ENCODE results near the gene ITPKB. TPM values are rescaled to one million over a fixed set of nuclear protein-coding genes. Genes with fewer than 3 reads are reported as not detected.

The ITPKB gene
- total and polyA plus RNA-seq, 2 experiments from 2014 or later, result 0.31 to 5.2 TPM

DNA sequence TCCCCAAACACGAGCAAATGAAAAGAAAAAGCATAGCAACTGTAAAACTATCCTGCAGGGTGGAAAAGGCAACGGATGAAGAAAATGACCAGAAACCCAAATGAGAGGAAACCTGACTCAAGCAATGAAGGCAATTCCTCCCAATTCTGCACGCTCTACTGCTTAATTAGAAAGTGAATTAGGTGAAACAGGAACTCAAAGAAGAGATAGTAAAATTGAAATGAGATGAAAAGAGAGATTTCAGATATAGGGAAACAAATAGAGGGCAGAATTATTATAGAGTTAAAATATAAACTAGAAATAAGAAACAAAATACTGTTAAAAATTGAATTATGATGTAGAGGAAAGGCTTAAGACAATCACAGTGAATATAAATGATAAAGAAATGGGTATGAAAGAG lies 27.5 kb upstream of the ITPKB start:
- Histone ChIP-seq H3K36me3 (ENCODE audit: insufficient read depth) (no peaks in the 10 kb centered on the region), H2AFZ (peak overlapping the region; percentile 72), H3K4me3 (no peak overlapping the region), H3K27ac (ENCODE audit: low read depth) (no peak overlapping the region), H3K9me2 (ENCODE audit: insufficient read depth) (peaks cover 9% of the 10 kb centered on the region; the same call in 1 of the 2 replicates), H4K20me1 (replicated peaks; ENCODE audit: insufficient read depth) (no peaks in the 10 kb centered on the region), H3F3A (replicated peaks; ENCODE audit: low read depth) (no peaks in the 10 kb centered on the region), H3K27me3 (ENCODE audit: insufficient read depth) (no peaks in the 10 kb centered on the region), H3K4me2 (no peak overlapping the region), H3K4me1 (ENCODE audit: insufficient read depth) (peaks cover 28% of the 10 kb centered on the region), H3K79me2 (replicated peaks; ENCODE audit: insufficient read depth) (no peaks in the 10 kb centered on the region)
- no peak for TF ChIP-seq EZH2 (IDR thresholded peaks at IDR 0.05; ENCODE audit: low read depth, unreplicated experiment)
- TF ChIP-seq, protein P1, sequence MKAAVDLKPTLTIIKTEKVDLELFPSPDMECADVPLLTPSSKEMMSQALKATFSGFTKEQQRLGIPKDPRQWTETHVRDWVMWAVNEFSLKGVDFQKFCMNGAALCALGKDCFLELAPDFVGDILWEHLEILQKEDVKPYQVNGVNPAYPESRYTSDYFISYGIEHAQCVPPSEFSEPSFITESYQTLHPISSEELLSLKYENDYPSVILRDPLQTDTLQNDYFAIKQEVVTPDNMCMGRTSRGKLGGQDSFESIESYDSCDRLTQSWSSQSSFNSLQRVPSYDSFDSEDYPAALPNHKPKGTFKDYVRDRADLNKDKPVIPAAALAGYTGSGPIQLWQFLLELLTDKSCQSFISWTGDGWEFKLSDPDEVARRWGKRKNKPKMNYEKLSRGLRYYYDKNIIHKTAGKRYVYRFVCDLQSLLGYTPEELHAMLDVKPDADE (IDR thresholded peaks at IDR 0.05), result no peak
- TF ChIP-seq POLR2AphosphoS5 (IDR thresholded peaks at IDR 0.05; ENCODE audit: low read depth), result no peak
- TF ChIP-seq ZNF462 (CRISPR knock-in tag; IDR thresholded peaks at IDR 0.05), result no peak
- TF ChIP-seq, protein P2, sequence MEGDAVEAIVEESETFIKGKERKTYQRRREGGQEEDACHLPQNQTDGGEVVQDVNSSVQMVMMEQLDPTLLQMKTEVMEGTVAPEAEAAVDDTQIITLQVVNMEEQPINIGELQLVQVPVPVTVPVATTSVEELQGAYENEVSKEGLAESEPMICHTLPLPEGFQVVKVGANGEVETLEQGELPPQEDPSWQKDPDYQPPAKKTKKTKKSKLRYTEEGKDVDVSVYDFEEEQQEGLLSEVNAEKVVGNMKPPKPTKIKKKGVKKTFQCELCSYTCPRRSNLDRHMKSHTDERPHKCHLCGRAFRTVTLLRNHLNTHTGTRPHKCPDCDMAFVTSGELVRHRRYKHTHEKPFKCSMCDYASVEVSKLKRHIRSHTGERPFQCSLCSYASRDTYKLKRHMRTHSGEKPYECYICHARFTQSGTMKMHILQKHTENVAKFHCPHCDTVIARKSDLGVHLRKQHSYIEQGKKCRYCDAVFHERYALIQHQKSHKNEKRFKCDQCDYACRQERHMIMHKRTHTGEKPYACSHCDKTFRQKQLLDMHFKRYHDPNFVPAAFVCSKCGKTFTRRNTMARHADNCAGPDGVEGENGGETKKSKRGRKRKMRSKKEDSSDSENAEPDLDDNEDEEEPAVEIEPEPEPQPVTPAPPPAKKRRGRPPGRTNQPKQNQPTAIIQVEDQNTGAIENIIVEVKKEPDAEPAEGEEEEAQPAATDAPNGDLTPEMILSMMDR (conservative IDR thresholded peaks at IDR 0.05; ENCODE audit: low read depth in 2 of 2), result no peak
- TF ChIP-seq CREB1 (CRISPR knock-in tag; IDR thresholded peaks at IDR 0.05; ENCODE audit: low read depth), result no peak
- no peak for TF ChIP-seq STAT1 (IDR thresholded peaks at IDR 0.05; ENCODE audit: unreplicated experiment)
- H3K9me3 Mint-ChIP-seq, result no peaks in the 10 kb centered on the region; the same call in 2 of the 3 replicates
- no peaks in the 10 kb centered on the region for H3K36me3 Mint-ChIP-seq (ENCODE audit: low read depth)
- peaks cover 30% of the 10 kb centered on the region for H3K4me1 Mint-ChIP-seq
- H3K27me3 Mint-ChIP-seq (ENCODE audit: insufficient read depth, low read depth, poor library complexity), result peaks cover 8% of the 10 kb centered on the region
- ATAC-seq (no peak), DNase-seq (ENCODE audit: low spot score) (no peak)
- H3K27ac Mint-ChIP-seq, result no peak overlapping the region
- no peak overlapping the region for H3K4me3 Mint-ChIP-seq

All from GM23338 (cell line).